Ovary (tissue), 9 donors: ENCODE data around the gene CDHR1. TPM values are rescaled to one million over a fixed set of nuclear protein-coding genes. Genes with fewer than 3 reads are reported as not detected.

Source experiments
- DNase-seq, 5 donors: peaks; one replicate each; pipeline ENCODE4 v3.0.0-alpha.2; 2019 to 2020
- H3K27ac ChIP-seq, 2 donors: fragments of 200-600 bp; one replicate each; pipeline versions ENCODE4 v1.5.1 to v1.8.0; 2019 to 2022
- H3K27me3 ChIP-seq: fragments of 200-600 bp; one replicate; pipeline ENCODE4 v1.8.0; 2022
- H3K36me3 ChIP-seq: fragments of 200-600 bp; sonication (generic); one replicate; pipeline ENCODE4 v1.5.1; 2019
- H3K4me1 ChIP-seq: one replicate; pipeline ENCODE4 v1.8.1; 2013; ENCODE audit warnings: mild to moderate bottlenecking, moderate library complexity; ENCODE audit not compliant: insufficient read depth
- H3K4me3 ChIP-seq: fragments of 200-600 bp; sonication (generic); one replicate; pipeline ENCODE4 v1.5.1; 2017
- H3K9me3 ChIP-seq, 2 donors: fragments of 200-600 bp in 1 of 2; sonication (generic) in 1 of 2; one replicate each; pipeline versions ENCODE4 v1.5.1 to v1.8.1; 2013 to 2019; ENCODE audit warnings: mild to moderate bottlenecking in 1 of 2, moderate library complexity in 1 of 2
- CTCF ChIP-seq, 3 donors: fragments of 450-650 bp in 2 of 3; fragments of 200-600 bp in 1 of 3; IDR thresholded peaks; one replicate each; pipeline versions ENCODE4 v1.5.1 to v1.8.0; 2016 to 2022; ENCODE audit warnings: antibody characterized with exemption in 3 of 3, mild to moderate bottlenecking in 1 of 3
- EP300 ChIP-seq: sonication (generic); formaldehyde crosslinking; IDR thresholded peaks from one replicate; pipeline ENCODE4 v1.6.1; 2017; ENCODE audit warnings: antibody characterized with exemption
- POLR2A ChIP-seq: fragments of 450-650 bp; IDR thresholded peaks from one replicate; pipeline ENCODE4 v1.6.1; 2017; ENCODE audit warnings: antibody characterized with exemption, mild to moderate bottlenecking, moderate library complexity
- WGBS, 3 donors: extraction: QIAGEN DNeasy Blood & Tissue Kit in 1 of 3; methylation state at CpG; one replicate each; pipeline versions ENCODE4 v1.1.5 to v1.1.7; 2013 to 2017; 5-methylcytosine and 5-hydroxymethylcytosine counted together
- intact Hi-C, 4 donors: fragments of 100-400 bp; cut with DNase I; formaldehyde crosslinking; loops; one replicate each; pipeline versions ENCODE4 v1.11.0 to v1.15.1; 2022 to 2023
- polyA plus RNA-seq, 2 donors: library from polyadenylated mRNA; stranded (reverse); fragments of 200-250 nt in 1 of 2; fragments of 350-450 nt in 1 of 2; fragmentation: Illumina TruSeq in 1 of 2; extraction: RNeasy Lipid Tissue Mini Kit (QIAGEN cat#74804) in 1 of 2; gene quantifications; one replicate each; pipeline ENCODE4 v1.2.3, GENCODE V29; 2013 to 2014
- total RNA-seq, 7 donors: library from RNA; depleted of rRNA in 2 of 7; stranded (reverse); fragments of >200 nt in 2 of 7; fragmentation: NEBNext Ultra II Directional in 3 of 7; extraction: Animal tissue kit (Norgen Biotek cat#: 25700) in 3 of 7; gene quantifications; one replicate each; pipeline versions ENCODE4 v1.1.0 to v1.2.4, GENCODE V29; 2016 to 2023
- donor health status: DM: no; HTN: no; CAD: no; lungs with moderate emphysema.
- donor health status: DM: no; HTN: no; CAD: no.
- donor health status: Bipolar disorder and iron deficiency.
- donor health status: DM: yes; HTN: yes; CAD: no.
- donor health status: DM: no; HTN: no; CAD: no.
- donor health status: DM: yes; HTN: yes; CAD: no.

CDHR1 gene
- total and polyA plus RNA-seq, 9 donors: 0.08 to 2.2 (median 0.69) TPM

GRCh38 chr10:84241185-84241790, 47.0 kb downstream of the CDHR1 start, which contains the start of gene LRIT1:
Gene LRIT1 (minus strand): TSS chr10:84241546. CDS start chr10:84241439, 107 bp downstream.
- no peaks in the 10 kb centered on the region for H3K4me1 ChIP-seq
- 83 to 89% (median 85%) methylated on average over 12 to 13 of the region's 13 CpGs for WGBS, 3 donors
- no peak for DNase-seq
- TF ChIP-seq EP300 (no peak), POLR2A (no peak), CTCF (IDR thresholded peaks at IDR 0.05) (no peak)
- intact Hi-C loops: no loop called here
- H3K27ac ChIP-seq: no peak within 1 kb of the TSS
- H3K4me3 ChIP-seq: no peak within 1 kb of the TSS
- no peaks in the 10 kb centered on the region for H3K27me3 ChIP-seq
- H3K36me3 ChIP-seq: no peaks in the 10 kb centered on the region
- no peaks in the 10 kb centered on the region for H3K9me3 ChIP-seq

- Histone ChIP-seq H3K4me3 (no peak overlapping the region), H3K27ac (no peak overlapping the region), H3K27me3 (no peaks in the 10 kb centered on the region), H3K36me3 (no peaks in the 10 kb centered on the region), H3K9me3 (no peaks in the 10 kb centered on the region), H3K4me1 (no peaks in the 10 kb centered on the region)
- 89 to 92% (median 91%) methylated on average over 3 of the region's 3 CpGs for WGBS, 3 donors
- no peak for DNase-seq
- intact Hi-C loops: no loop called here
- no peak for TF ChIP-seq POLR2A
- no peak for TF ChIP-seq CTCF (IDR thresholded peaks at IDR 0.05)
- no peak for TF ChIP-seq EP300
These were observed 49.4 kb downstream of the CDHR1 start for GRCh38 chr10:84243759-84244158.

GRCh38 chr10:84244651-84245270, 50.4 kb downstream of the CDHR1 start, which contains the start of gene RGR:
Gene RGR (plus strand): TSS chr10:84245053. CDS start chr10:84245091, 38 bp downstream.
- Histone ChIP-seq H3K9me3 (no peaks in the 10 kb centered on the region), H3K4me1 (no peaks in the 10 kb centered on the region), H3K36me3 (no peaks in the 10 kb centered on the region), H3K4me3 (no peak within 1 kb of the TSS), H3K27ac (no peak within 1 kb of the TSS), H3K27me3 (no peaks in the 10 kb centered on the region)
- no peak for DNase-seq
- no peak for TF ChIP-seq EP300
- no peak for TF ChIP-seq POLR2A
- no peak for TF ChIP-seq CTCF (IDR thresholded peaks at IDR 0.05)
- intact Hi-C loops: no loop called here
- WGBS, 3 donors: 47 to 65% (median 56%) methylated on average over 9 of the region's 9 CpGs

GRCh38 chr10:84247496-84247895, 53.2 kb downstream of the CDHR1 start:
- no peaks in the 10 kb centered on the region for H3K9me3 ChIP-seq
- DNase-seq: no peak
- no peaks in the 10 kb centered on the region for H3K27me3 ChIP-seq
- no peak overlapping the region for H3K4me3 ChIP-seq
- no peaks in the 10 kb centered on the region for H3K36me3 ChIP-seq
- whole genome bisulfite sequencing, 3 donors: 77 to 82% (median 81%) methylated on average over 6 of the region's 6 CpGs
- H3K27ac ChIP-seq: no peak overlapping the region
- no peak for TF ChIP-seq EP300
- TF ChIP-seq POLR2A: no peak
- TF ChIP-seq CTCF (IDR thresholded peaks at IDR 0.05): no peak
- no peaks in the 10 kb centered on the region for H3K4me1 ChIP-seq
- intact Hi-C loops: no loop called here
